Measurements from ENCODE around the gene KNSTRN. TPM values are rescaled to one million over a fixed set of nuclear protein-coding genes. Genes with fewer than 3 reads are reported as not detected.

KNSTRN gene
- total RNA-seq, 1 experiment from 2014 or later: 44.5 TPM

GRCh38 chr15:40392986-40393948 lies 10.7 kb downstream of the KNSTRN start:
- no peaks in the 10 kb centered on the region for H3K27me3 Mint-ChIP-seq (ENCODE audit: unreplicated experiment)
- intact Hi-C loops (cut with micrococcal nuclease; ENCODE audit: unreplicated experiment): no loop called here
- BruUV-seq (replicated peaks): no TSS peak
- no peak overlapping the region for H3K4me3 Mint-ChIP-seq (ENCODE audit: low read depth, unreplicated experiment)
- DNase-seq: no peak
- no peaks in the 10 kb centered on the region for H3K4me1 Mint-ChIP-seq (ENCODE audit: low read depth, unreplicated experiment)
- no peaks in the 10 kb centered on the region for H3K9me3 Mint-ChIP-seq (ENCODE audit: low read depth, unreplicated experiment)
- CTCF ChIA-PET: no interaction called here
- H3K27ac Mint-ChIP-seq (ENCODE audit: unreplicated experiment): no peak overlapping the region
- TF ChIP-seq CTCF (IDR thresholded peaks at IDR 0.05; ENCODE audit: unreplicated experiment): no peak
- H3K36me3 Mint-ChIP-seq (ENCODE audit: insufficient read depth, unreplicated experiment): peaks cover 15% of the 10 kb centered on the region

GRCh38 chr15:40397688-40398412 lies 15.3 kb downstream of the KNSTRN start:
- H3K4me3 Mint-ChIP-seq (ENCODE audit: low read depth, unreplicated experiment): no peak overlapping the region
- H3K9me3 Mint-ChIP-seq (ENCODE audit: low read depth, unreplicated experiment): no peaks in the 10 kb centered on the region
- intact Hi-C loops (cut with micrococcal nuclease; ENCODE audit: unreplicated experiment): no loop called here
- H3K27ac Mint-ChIP-seq (ENCODE audit: unreplicated experiment): no peak overlapping the region
- H3K27me3 Mint-ChIP-seq (ENCODE audit: unreplicated experiment): no peaks in the 10 kb centered on the region
- CTCF ChIA-PET: interaction anchor here (0.6 kb wide), 1 partner anchor 1061 kb away, joined by 5 read pairs; no protein-coding TSS in a partner anchor
- no TSS peak for BruUV-seq (replicated peaks)
- peaks cover 4% of the 10 kb centered on the region for H3K36me3 Mint-ChIP-seq (ENCODE audit: insufficient read depth, unreplicated experiment)
- no peak for TF ChIP-seq CTCF (IDR thresholded peaks at IDR 0.05; ENCODE audit: unreplicated experiment)
- no peak for DNase-seq
- H3K4me1 Mint-ChIP-seq (ENCODE audit: low read depth, unreplicated experiment): no peaks in the 10 kb centered on the region

- CTCF ChIA-PET: no interaction called here
- no peak overlapping the region for H3K27ac Mint-ChIP-seq (ENCODE audit: unreplicated experiment)
- no TSS peak for BruUV-seq (replicated peaks)
Measured at GRCh38 chr15:40398413-40398873, 15.9 kb downstream of the KNSTRN start.

More at GRCh38 chr15:40398413-40398873, 15.9 kb downstream of the KNSTRN start:
- Mint-ChIP-seq H3K27me3 (ENCODE audit: unreplicated experiment) (no peaks in the 10 kb centered on the region), H3K9me3 (ENCODE audit: low read depth, unreplicated experiment) (no peaks in the 10 kb centered on the region), H3K36me3 (ENCODE audit: insufficient read depth, unreplicated experiment) (peaks cover 4% of the 10 kb centered on the region), H3K4me3 (ENCODE audit: low read depth, unreplicated experiment) (no peak overlapping the region), H3K4me1 (ENCODE audit: low read depth, unreplicated experiment) (no peaks in the 10 kb centered on the region)
- no peak for TF ChIP-seq CTCF (IDR thresholded peaks at IDR 0.05; ENCODE audit: unreplicated experiment)
- intact Hi-C loops (cut with micrococcal nuclease; ENCODE audit: unreplicated experiment): no loop called here
- no peak for DNase-seq

Measured in Calu3 (cell line).